ENCODE results near the gene N4BP2. TPM values are rescaled to one million over a fixed set of nuclear protein-coding genes. Genes with fewer than 3 reads are reported as not detected.

N4BP2 gene
- total RNA-seq, 1 donor from 2014 or later: 5.0 TPM

GRCh38 chr4:40187386-40187906, 130.8 kb downstream of the N4BP2 start:
- H3K27ac ChIP-seq (replicated peaks): no peak overlapping the region
- H3K27me3 ChIP-seq (ENCODE audit: low read depth): peaks cover 2% of the 10 kb centered on the region
- no peak for DNase-seq
- TF ChIP-seq CTCF (IDR thresholded peaks at IDR 0.05; ENCODE audit: borderline replicate concordance): no peak
- intact Hi-C loops (cut with micrococcal nuclease): no loop called here
- H3K9me3 ChIP-seq (replicated peaks): no peaks in the 10 kb centered on the region
- H3K36me3 ChIP-seq: no peaks in the 10 kb centered on the region
- no peaks in the 10 kb centered on the region for H3K4me1 ChIP-seq
- no peak overlapping the region for H3K4me3 ChIP-seq

GRCh38 chr4:40190019-40190418, 133.4 kb downstream of the N4BP2 start:
- DNase-seq: no peak
- Histone ChIP-seq H3K9me3 (replicated peaks) (no peaks in the 10 kb centered on the region), H3K36me3 (no peaks in the 10 kb centered on the region), H3K4me1 (no peaks in the 10 kb centered on the region), H3K4me3 (no peak overlapping the region), H3K27me3 (ENCODE audit: low read depth) (peaks cover 19% of the 10 kb centered on the region), H3K27ac (replicated peaks) (no peak overlapping the region)
- TF ChIP-seq CTCF (IDR thresholded peaks at IDR 0.05; ENCODE audit: borderline replicate concordance): no peak
- intact Hi-C loops (cut with micrococcal nuclease): no loop called here

- H3K9me3 ChIP-seq (replicated peaks): no peaks in the 10 kb centered on the region
- H3K27me3 ChIP-seq (ENCODE audit: low read depth): peaks cover 23% of the 10 kb centered on the region
- intact Hi-C loops (cut with micrococcal nuclease): no loop called here
- H3K36me3 ChIP-seq: no peaks in the 10 kb centered on the region
- H3K4me3 ChIP-seq: no peak overlapping the region
- no peak overlapping the region for H3K27ac ChIP-seq (replicated peaks)
- no peak for DNase-seq
- no peaks in the 10 kb centered on the region for H3K4me1 ChIP-seq
- TF ChIP-seq CTCF (IDR thresholded peaks at IDR 0.05; ENCODE audit: borderline replicate concordance): no peak
Measured at GRCh38 chr4:40190465-40190864, 133.8 kb downstream of the N4BP2 start.

GRCh38 chr4:40190880-40191815, 134.5 kb downstream of the N4BP2 start:
- no peak overlapping the region for H3K27ac ChIP-seq (replicated peaks)
- intact Hi-C loops (cut with micrococcal nuclease): no loop called here

More at GRCh38 chr4:40190880-40191815, 134.5 kb downstream of the N4BP2 start:
- H3K4me3 ChIP-seq: no peak overlapping the region
- no peak for TF ChIP-seq CTCF (IDR thresholded peaks at IDR 0.05; ENCODE audit: borderline replicate concordance)
- no peak for DNase-seq
- H3K9me3 ChIP-seq (replicated peaks): no peaks in the 10 kb centered on the region
- no peaks in the 10 kb centered on the region for H3K36me3 ChIP-seq
- peaks cover 30% of the 10 kb centered on the region for H3K27me3 ChIP-seq (ENCODE audit: low read depth)
- H3K4me1 ChIP-seq: no peaks in the 10 kb centered on the region

Data from left ventricle myocardium inferior (tissue), 1 donor.